IMR-90 (cell line): ENCODE results near the gene GAS2L3. TPM values are rescaled to one million over a fixed set of nuclear protein-coding genes. Genes with fewer than 3 reads are reported as not detected.

Experiments used
- ATAC-seq: fragments of 200-7000 bp; cut with Tn5 transposase; 2 replicates; pipeline ENCODE4 v1.9.1; 2020; ENCODE audit warnings: low read depth, mild to moderate bottlenecking, moderate library complexity
- BruUV-seq: library from RNA; stranded (reverse); fragments of 400-500 nt; replicated peaks from 2 replicates; lab custom pipeline; 2021; lab: Mats Ljungman, UMichigan
- CTCF ChIA-PET: fragments of 300-600 bp; formaldehyde crosslinking; extraction: SDS; loops from one replicate; lab custom pipeline; 2021; ENCODE audit warnings: antibody characterized with exemption; lab: Yijun Ruan, JAX
- POLR2A ChIA-PET: fragments of 300-600 bp; sonication (Branson Sonifier 250); formaldehyde crosslinking; loops from one replicate; lab custom pipeline; 2022; ENCODE audit warnings: antibody characterized with exemption; ENCODE audit not compliant: unreplicated experiment; lab: Charles Lee
- DNase-seq: peaks from one replicate; pipeline ENCODE4 v3.0.0; 2013
- H2AFZ ChIP-seq: replicated peaks from 2 replicates; pipeline ENCODE3; 2013; ENCODE audit warnings: low read length, mild to moderate bottlenecking; ENCODE audit not compliant: poor library complexity
- H2AK5ac ChIP-seq: 2 replicates; pipeline ENCODE4 v1.6.1; 2013; ENCODE audit warnings: low read depth, low read length, inconsistent platforms
- H2AK9ac ChIP-seq: replicated peaks from 2 replicates; pipeline ENCODE3; 2013; ENCODE audit warnings: mild to moderate bottlenecking, low read depth, low read length, moderate library complexity; ENCODE audit not compliant: poor library complexity
- H2BK120ac ChIP-seq: 2 replicates; pipeline ENCODE4 v1.6.1; 2013; ENCODE audit warnings: low read depth, low read length, inconsistent platforms
- H2BK15ac ChIP-seq: 3 replicates; pipeline ENCODE4 v1.6.1; 2013; ENCODE audit warnings: low read depth, low read length, inconsistent platforms
- H2BK20ac ChIP-seq: 2 replicates; pipeline ENCODE4 v1.6.1; 2013; ENCODE audit warnings: low read depth, mild to moderate bottlenecking, inconsistent platforms, low read length, moderate library complexity
- H2BK5ac ChIP-seq: 2 replicates; pipeline ENCODE4 v1.6.1; 2013; ENCODE audit warnings: mild to moderate bottlenecking, low read depth, low read length, inconsistent platforms; ENCODE audit not compliant: poor library complexity, severe bottlenecking
- H3K14ac ChIP-seq: replicated peaks from 2 replicates; pipeline ENCODE4 v1.6.1; 2013; ENCODE audit warnings: low read depth, low read length, inconsistent platforms
- H3K18ac ChIP-seq: 2 replicates; pipeline ENCODE4 v1.6.1; 2013; ENCODE audit warnings: low read depth, low read length, control low read depth
- H3K23ac ChIP-seq: 2 replicates; pipeline ENCODE4 v1.6.1; 2013; ENCODE audit warnings: low read depth, low read length, inconsistent platforms
- H3K27ac ChIP-seq: 2 replicates; pipeline ENCODE4 v1.5.1; 2013; ENCODE audit warnings: mild to moderate bottlenecking, control low read depth, low read length; ENCODE audit not compliant: insufficient read depth
- H3K27me3 ChIP-seq: 2 replicates; pipeline ENCODE4 v1.6.1; 2013; ENCODE audit warnings: low read length; ENCODE audit not compliant: control insufficient read depth, insufficient read depth
- H3K36me3 ChIP-seq: 2 replicates; pipeline ENCODE4 v1.6.1; 2013; ENCODE audit warnings: low read length, mixed read lengths; ENCODE audit not compliant: control insufficient read depth, insufficient read depth
- H3K4ac ChIP-seq: 2 replicates; pipeline ENCODE4 v1.6.1; 2013; ENCODE audit warnings: low read depth, low read length, inconsistent platforms
- H3K4me1 ChIP-seq: 2 replicates; pipeline ENCODE4 v1.6.1; 2013; ENCODE audit warnings: low read length, mixed read lengths; ENCODE audit not compliant: control insufficient read depth, insufficient read depth
- H3K4me2 ChIP-seq: 2 replicates; pipeline ENCODE4 v1.6.1; 2013; ENCODE audit warnings: low read depth, mild to moderate bottlenecking, control low read depth, low read length, moderate library complexity
- H3K4me3 ChIP-seq: 2 replicates; pipeline ENCODE4 v1.5.1; 2013; ENCODE audit warnings: low read depth, mild to moderate bottlenecking, control low read depth, low read length, moderate library complexity; ENCODE audit not compliant: insufficient read depth
- H3K56ac ChIP-seq: 2 replicates; pipeline ENCODE4 v1.6.1; 2013; ENCODE audit warnings: low read length, inconsistent platforms; ENCODE audit not compliant: insufficient read depth; ENCODE audit errors: extremely low read depth
- H3K79me1 ChIP-seq, 2 experiments: 2 replicates each; pipeline ENCODE4 v1.6.1; 2013; ENCODE audit warnings: low read length in 2 of 2, inconsistent platforms in 1 of 2, low read depth in 1 of 2
- H3K9ac ChIP-seq: 2 replicates; pipeline ENCODE4 v1.6.1; 2013; ENCODE audit warnings: low read depth, low read length, control low read depth
- H3K9me1 ChIP-seq: 2 replicates; pipeline ENCODE4 v1.6.1; 2013; ENCODE audit warnings: low read length, inconsistent platforms; ENCODE audit not compliant: insufficient read depth
- H3K9me3 ChIP-seq: 2 replicates; pipeline ENCODE4 v1.6.1; 2013; ENCODE audit warnings: low read length; ENCODE audit not compliant: control insufficient read depth, insufficient read depth
- H4K20me1 ChIP-seq: 2 replicates; pipeline ENCODE4 v1.6.1; 2013; ENCODE audit warnings: low read length, inconsistent platforms; ENCODE audit not compliant: insufficient read depth
- H4K5ac ChIP-seq: 2 replicates; pipeline ENCODE4 v1.6.1; 2013; ENCODE audit warnings: mild to moderate bottlenecking, low read depth, low read length, control low read depth
- H4K8ac ChIP-seq, 2 experiments: 2 replicates each; pipeline ENCODE4 v1.6.1; 2013; ENCODE audit warnings: low read depth in 2 of 2, low read length in 2 of 2, control low read depth in 1 of 2, inconsistent platforms in 1 of 2
- H4K91ac ChIP-seq: 2 replicates; pipeline ENCODE4 v1.6.1; 2013; ENCODE audit warnings: low read depth, low read length, inconsistent platforms; ENCODE audit not compliant: insufficient read depth
- BHLHE40 ChIP-seq: fragments of 150-350 bp; IDR thresholded peaks from 2 replicates; pipeline ENCODE4 v1.6.1; 2016; ENCODE audit warnings: mild to moderate bottlenecking, low read depth, low read length
- CEBPB ChIP-seq: IDR thresholded peaks from 2 replicates; pipeline ENCODE4 v1.6.1; 2012; ENCODE audit warnings: low read depth, low read length, improper control_type of control experiment
- CHD1 ChIP-seq: IDR thresholded peaks from 2 replicates; pipeline ENCODE4 v1.6.1; 2012; ENCODE audit warnings: low read depth, low read length, improper control_type of control experiment
- ELK1 ChIP-seq: fragments of 150-350 bp; IDR thresholded peaks from 2 replicates; pipeline ENCODE4 v1.6.1; 2016; ENCODE audit warnings: low read depth, mild to moderate bottlenecking, low read length, moderate library complexity, borderline replicate concordance
- MAFK ChIP-seq: IDR thresholded peaks from 2 replicates; pipeline ENCODE4 v1.6.1; 2012; ENCODE audit warnings: low read depth, low read length, improper control_type of control experiment
- MXI1 ChIP-seq: IDR thresholded peaks from 2 replicates; pipeline ENCODE4 v1.6.1; 2012; ENCODE audit warnings: low read depth, mild to moderate bottlenecking, low read length, moderate library complexity, borderline replicate concordance
- RCOR1 ChIP-seq: IDR thresholded peaks from 2 replicates; pipeline ENCODE4 v1.6.1; 2012; ENCODE audit warnings: mild to moderate bottlenecking, low read length, improper control_type of control experiment; ENCODE audit not compliant: insufficient replicate concordance
- SMC3 ChIP-seq: fragments of 150-350 bp; IDR thresholded peaks from 2 replicates; pipeline ENCODE4 v1.6.1; 2016; ENCODE audit warnings: low read depth, mild to moderate bottlenecking, antibody characterized with exemption, low read length, moderate library complexity
- WGBS, 2 experiments: methylation state at CpG; one replicate each; pipeline versions ENCODE4 v1.1.5 to v1.1.7; 2013; ENCODE audit warnings: missing lambda C conversion rate in 2 of 2; ENCODE audit not compliant: insufficient read length in 1 of 2; ENCODE audit errors: extremely low coverage in 2 of 2; 5-methylcytosine and 5-hydroxymethylcytosine counted together
- dilution Hi-C: fragments of 300-500 bp; cut with HindIII; formaldehyde crosslinking; loops from one replicate; pipeline ENCODE4 v1.14.3; 2018; ENCODE audit warnings: low sequenced_read_pairs; ENCODE audit not compliant: unreplicated experiment
- in situ Hi-C: fragments of 300-500 bp; cut with MboI; formaldehyde crosslinking; loops from 3 replicates; pipeline ENCODE4 v1.14.3; 2019; ENCODE audit warnings: low sequenced_read_pairs, inconsistent platforms, mixed read lengths
- intact Hi-C: fragments of 100-400 bp; cut with micrococcal nuclease; formaldehyde crosslinking; loops from 2 replicates; pipeline ENCODE4 v1.10.0; 2022
- polyA plus RNA-seq, 3 experiments: library from polyadenylated mRNA; depleted of rRNA; stranded (reverse); fragments of >200 nt; gene quantifications; 2 replicates each; pipeline ENCODE4 v1.2.3, GENCODE V29; 2012; ENCODE audit warnings: low replicate concordance in 1 of 3
- total RNA-seq: library from RNA; depleted of rRNA; stranded (reverse); fragments of >200 nt; gene quantifications from 2 replicates; pipeline ENCODE4 v1.2.3, GENCODE V29; 2012
- TF ChIP-seq, protein P1 (sequence below): conservative IDR thresholded peaks from 2 replicates; pipeline ENCODE4 v1.5.1; 2012; ENCODE audit warnings: mild to moderate bottlenecking, low read depth, low read length, improper control_type of control experiment

The GAS2L3 gene
- total and polyA plus RNA-seq, 2 of the 4 experiments (the other 2 are of a cell fraction) = 5.2 to 15.6 TPM

GRCh38 chr12:100539202-100539601 lies 34.3 kb upstream of the GAS2L3 start:
- WGBS, 2 experiments = no CpG with 5 or more reads among the region's 2 CpGs
- Histone ChIP-seq H3K23ac (no peak overlapping the region), H3K18ac (no peak overlapping the region), H3K4ac (no peak overlapping the region), H3K27me3 (no peaks in the 10 kb centered on the region), H3K9ac (no peak overlapping the region), H3K4me2 (no peak overlapping the region), H2AK9ac (no peak overlapping the region), H2AFZ (no peak overlapping the region), H3K4me3 (no peak overlapping the region), H2BK120ac (no peak overlapping the region), H4K91ac (no peak overlapping the region), H4K20me1 (no peaks in the 10 kb centered on the region), H3K36me3 (no peaks in the 10 kb centered on the region), H3K79me1 (no peaks in the 10 kb centered on the region), H3K56ac (no peak overlapping the region), H3K14ac (no peak overlapping the region), H2BK15ac (no peak overlapping the region), H4K5ac (no peak overlapping the region), H2AK5ac (no peak overlapping the region), H2BK5ac (no peak overlapping the region), H2BK20ac (no peak overlapping the region), H3K27ac (no peak overlapping the region), H3K9me3 (no peaks in the 10 kb centered on the region), H3K9me1 (no peaks in the 10 kb centered on the region), H4K8ac (no peak overlapping the region), H3K4me1 (no peaks in the 10 kb centered on the region)
- ATAC-seq (0 out of 2 replicates have a peak, but pooled peaks have one; percentile 42), DNase-seq (peak; percentile 37)
- TF ChIP-seq CHD1 (no peak), SMC3 (no peak), MAFK (no peak), ELK1 (no peak), CEBPB (no peak), MXI1 (no peak), RCOR1 (no peak), BHLHE40 (no peak)
- TF ChIP-seq, protein P1, sequence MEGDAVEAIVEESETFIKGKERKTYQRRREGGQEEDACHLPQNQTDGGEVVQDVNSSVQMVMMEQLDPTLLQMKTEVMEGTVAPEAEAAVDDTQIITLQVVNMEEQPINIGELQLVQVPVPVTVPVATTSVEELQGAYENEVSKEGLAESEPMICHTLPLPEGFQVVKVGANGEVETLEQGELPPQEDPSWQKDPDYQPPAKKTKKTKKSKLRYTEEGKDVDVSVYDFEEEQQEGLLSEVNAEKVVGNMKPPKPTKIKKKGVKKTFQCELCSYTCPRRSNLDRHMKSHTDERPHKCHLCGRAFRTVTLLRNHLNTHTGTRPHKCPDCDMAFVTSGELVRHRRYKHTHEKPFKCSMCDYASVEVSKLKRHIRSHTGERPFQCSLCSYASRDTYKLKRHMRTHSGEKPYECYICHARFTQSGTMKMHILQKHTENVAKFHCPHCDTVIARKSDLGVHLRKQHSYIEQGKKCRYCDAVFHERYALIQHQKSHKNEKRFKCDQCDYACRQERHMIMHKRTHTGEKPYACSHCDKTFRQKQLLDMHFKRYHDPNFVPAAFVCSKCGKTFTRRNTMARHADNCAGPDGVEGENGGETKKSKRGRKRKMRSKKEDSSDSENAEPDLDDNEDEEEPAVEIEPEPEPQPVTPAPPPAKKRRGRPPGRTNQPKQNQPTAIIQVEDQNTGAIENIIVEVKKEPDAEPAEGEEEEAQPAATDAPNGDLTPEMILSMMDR = no peak
- in situ Hi-C loops = loop anchor here (25.0 kb wide), 1 partner anchor 177 kb away; the partner anchor contains the start of gene SLC17A8
- ChIA-PET POLR2A (no interaction called here), CTCF (no interaction called here)
- intact Hi-C loops = no loop called here
- no TSS peak for BruUV-seq
- dilution Hi-C loops = no loop called here
